ENCODE results near the gene PPP1R14C. TPM values are rescaled to one million over a fixed set of nuclear protein-coding genes. Genes with fewer than 3 reads are reported as not detected.

Gene PPP1R14C
- polyA plus RNA-seq, 3 donors, result 0.11 TPM; not detected in 2

DNA sequence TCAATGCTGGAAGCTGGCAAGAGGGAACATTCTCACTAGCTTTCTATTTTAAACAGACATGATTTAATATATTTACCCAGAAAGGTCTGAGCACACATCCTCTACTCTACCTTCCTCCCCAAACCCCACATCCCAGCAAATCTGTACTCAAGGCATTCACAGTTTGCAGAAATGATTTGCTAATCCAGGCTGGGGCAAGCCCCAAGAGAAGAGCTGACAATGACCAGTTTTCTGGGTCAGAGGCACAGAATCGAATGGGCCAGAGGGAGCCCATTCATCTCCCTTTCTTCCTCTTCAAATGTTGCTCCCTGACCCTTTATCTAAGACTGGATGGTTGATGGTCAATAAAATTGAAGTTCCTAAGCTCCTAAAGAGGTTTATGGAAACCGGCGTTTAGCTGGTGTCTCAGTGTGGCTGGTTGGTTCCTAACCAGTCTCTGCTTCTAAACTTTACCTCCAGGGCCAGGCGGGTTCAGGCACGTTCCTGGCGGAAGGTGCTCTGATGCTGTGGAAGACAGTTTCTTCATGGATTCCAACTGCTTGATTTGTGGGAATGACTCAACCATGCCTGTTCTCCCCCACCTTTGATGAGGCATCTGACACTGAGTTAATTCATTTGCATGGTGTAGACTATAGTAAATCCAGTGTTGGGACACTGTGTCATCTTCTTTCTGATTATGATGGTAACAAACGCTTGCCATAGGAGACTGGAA is 129.6 kb downstream of the PPP1R14C start:
- WGBS (ENCODE audit: insufficient coverage), result 86% methylated on average over 4 of the region's 7 CpGs
- Histone ChIP-seq H3K36me3 (replicated peaks in 1 of 2; ENCODE audit: control insufficient read depth in 1 of 2, insufficient read depth in 2 of 2, low read length in 2 of 2) (no peaks in the 10 kb centered on the region), H3K4me1 (ENCODE audit: control insufficient read depth in 1 of 2, insufficient read depth in 2 of 2, low read length in 2 of 2) (no peaks in the 10 kb centered on the region), H4K20me1 (ENCODE audit: insufficient read depth, low read length) (no peaks in the 10 kb centered on the region), H3K4me3 (replicated peaks in 1 of 3; ENCODE audit: low read depth in 2 of 3, low read length in 3 of 3) (no peak overlapping the region), H2AFZ (ENCODE audit: insufficient read depth, low read depth, low read length, poor library complexity, severe bottlenecking) (no peak overlapping the region), H3K79me2 (ENCODE audit: insufficient read depth, low read length) (no peaks in the 10 kb centered on the region), H3K9ac (ENCODE audit: insufficient read depth, low read length, poor library complexity, severe bottlenecking) (no peak overlapping the region), H3K27ac (ENCODE audit: low read depth in 1 of 2, low read length in 2 of 2) (no peak overlapping the region), H3K27me3 (ENCODE audit: control insufficient read depth in 2 of 2, insufficient read depth in 2 of 2, low read length in 2 of 2) (no peaks in the 10 kb centered on the region), H3K4me2 (replicated peaks; ENCODE audit: extremely low read depth, low read length, poor library complexity, severe bottlenecking) (no peak overlapping the region), H3K9me3 (replicated peaks in 1 of 2; ENCODE audit: control insufficient read depth in 1 of 2, insufficient read depth in 1 of 2, low read length in 2 of 2) (no peaks in the 10 kb centered on the region)
- Mint-ChIP-seq H3K36me3 (no peaks in the 10 kb centered on the region), H3K4me1 (no peaks in the 10 kb centered on the region), H3K27me3 (ENCODE audit: low read depth in 3 of 3) (peaks cover 0 to 17% (median 5%) of the 10 kb centered on the region in 3 donors), H3K27ac (no peak overlapping the region), H3K9me3 (peaks cover 0 to 2% (median 0%) of the 10 kb centered on the region in 7 donors), H3K4me3 (no peak overlapping the region)
- no peak for DNase-seq
- intact Hi-C loops (cut with micrococcal nuclease), result no loop called here
- TF ChIP-seq, protein P1, sequence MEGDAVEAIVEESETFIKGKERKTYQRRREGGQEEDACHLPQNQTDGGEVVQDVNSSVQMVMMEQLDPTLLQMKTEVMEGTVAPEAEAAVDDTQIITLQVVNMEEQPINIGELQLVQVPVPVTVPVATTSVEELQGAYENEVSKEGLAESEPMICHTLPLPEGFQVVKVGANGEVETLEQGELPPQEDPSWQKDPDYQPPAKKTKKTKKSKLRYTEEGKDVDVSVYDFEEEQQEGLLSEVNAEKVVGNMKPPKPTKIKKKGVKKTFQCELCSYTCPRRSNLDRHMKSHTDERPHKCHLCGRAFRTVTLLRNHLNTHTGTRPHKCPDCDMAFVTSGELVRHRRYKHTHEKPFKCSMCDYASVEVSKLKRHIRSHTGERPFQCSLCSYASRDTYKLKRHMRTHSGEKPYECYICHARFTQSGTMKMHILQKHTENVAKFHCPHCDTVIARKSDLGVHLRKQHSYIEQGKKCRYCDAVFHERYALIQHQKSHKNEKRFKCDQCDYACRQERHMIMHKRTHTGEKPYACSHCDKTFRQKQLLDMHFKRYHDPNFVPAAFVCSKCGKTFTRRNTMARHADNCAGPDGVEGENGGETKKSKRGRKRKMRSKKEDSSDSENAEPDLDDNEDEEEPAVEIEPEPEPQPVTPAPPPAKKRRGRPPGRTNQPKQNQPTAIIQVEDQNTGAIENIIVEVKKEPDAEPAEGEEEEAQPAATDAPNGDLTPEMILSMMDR (IDR thresholded peaks at IDR 0.05), result no peak

DNA sequence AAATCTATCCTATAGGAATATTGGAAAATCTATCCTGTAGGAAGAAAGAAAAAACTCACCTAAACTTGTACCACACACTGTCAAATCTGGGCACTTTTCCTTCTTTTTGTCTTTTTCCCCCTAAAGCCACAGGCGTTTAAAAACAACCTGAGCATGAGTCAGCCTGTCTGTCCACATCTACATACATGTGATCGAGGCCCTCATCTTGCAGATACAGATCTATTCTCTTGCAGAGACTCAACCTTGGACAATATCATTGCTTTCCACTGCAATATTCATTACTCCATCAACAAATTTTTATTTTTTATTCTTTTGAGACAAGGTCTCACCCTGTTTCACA is 130.1 kb downstream of the PPP1R14C start:
- Mint-ChIP-seq H3K4me1 (no peaks in the 10 kb centered on the region), H3K36me3 (no peaks in the 10 kb centered on the region), H3K9me3 (peaks cover 0 to under 1% (median 0%) of the 10 kb centered on the region in 7 donors), H3K4me3 (no peak overlapping the region), H3K27ac (no peak overlapping the region), H3K27me3 (ENCODE audit: low read depth in 3 of 3) (peaks cover 0 to 19% (median 2%) of the 10 kb centered on the region in 3 donors)
- Histone ChIP-seq H3K36me3 (replicated peaks in 1 of 2; ENCODE audit: control insufficient read depth in 1 of 2, insufficient read depth in 2 of 2, low read length in 2 of 2) (no peaks in the 10 kb centered on the region), H3K9ac (ENCODE audit: insufficient read depth, low read length, poor library complexity, severe bottlenecking) (no peak overlapping the region), H3K4me2 (replicated peaks; ENCODE audit: extremely low read depth, low read length, poor library complexity, severe bottlenecking) (no peak overlapping the region), H3K79me2 (ENCODE audit: insufficient read depth, low read length) (no peaks in the 10 kb centered on the region), H3K9me3 (replicated peaks in 1 of 2; ENCODE audit: control insufficient read depth in 1 of 2, insufficient read depth in 1 of 2, low read length in 2 of 2) (no peaks in the 10 kb centered on the region), H3K4me3 (replicated peaks in 1 of 3; ENCODE audit: low read depth in 2 of 3, low read length in 3 of 3) (no peak overlapping the region), H3K27me3 (ENCODE audit: control insufficient read depth in 2 of 2, insufficient read depth in 2 of 2, low read length in 2 of 2) (no peaks in the 10 kb centered on the region), H4K20me1 (ENCODE audit: insufficient read depth, low read length) (no peaks in the 10 kb centered on the region), H3K4me1 (ENCODE audit: control insufficient read depth in 1 of 2, insufficient read depth in 2 of 2, low read length in 2 of 2) (no peaks in the 10 kb centered on the region), H2AFZ (ENCODE audit: insufficient read depth, low read depth, low read length, poor library complexity, severe bottlenecking) (no peak overlapping the region), H3K27ac (ENCODE audit: low read depth in 1 of 2, low read length in 2 of 2) (no peak overlapping the region)
- TF ChIP-seq, protein P1 (IDR thresholded peaks at IDR 0.05), result no peak
- intact Hi-C loops (cut with micrococcal nuclease), result no loop called here
- 83% methylated on average over 2 of the region's 2 CpGs for WGBS (ENCODE audit: insufficient coverage)
- no peak for DNase-seq
